Effector memory CD8-positive, alpha-beta T cell (primary cell): ENCODE measurements around the gene BSN.

Experiments used
- ATAC-seq: fragments of 150-1000 bp; cut with Tn5 transposase; replicated peaks from 2 replicates; pipeline ENCODE4 v1.10.0; 2021; ENCODE audit warnings: mild to moderate bottlenecking, moderate library complexity
- DNase-seq, 3 experiments: peaks; one replicate each; pipeline ENCODE4 v3.0.0; 2021
- H3K27ac Mint-ChIP-seq, 2 donors: one replicate each; pipeline ENCODE4 v1.8.0; 2022; ENCODE audit warnings: mild to moderate bottlenecking in 2 of 2, mixed read lengths in 2 of 2, moderate library complexity in 2 of 2
- H3K27me3 Mint-ChIP-seq, 2 donors: one replicate each; pipeline ENCODE4 v1.8.0; 2022; ENCODE audit warnings: mixed read lengths in 2 of 2
- H3K36me3 Mint-ChIP-seq: one replicate; pipeline ENCODE4 v1.8.0; 2022; ENCODE audit warnings: mild to moderate bottlenecking, moderate library complexity, mixed read lengths; ENCODE audit not compliant: insufficient read depth
- H3K4me1 Mint-ChIP-seq, 2 donors: one replicate each; pipeline ENCODE4 v1.8.0; 2022; ENCODE audit warnings: low read depth in 2 of 2, mixed read lengths in 2 of 2
- H3K4me3 Mint-ChIP-seq, 2 donors: one replicate each; pipeline ENCODE4 v1.8.0; 2022; ENCODE audit warnings: mild to moderate bottlenecking in 2 of 2, mixed read lengths in 2 of 2, moderate library complexity in 2 of 2
- H3K9me3 Mint-ChIP-seq, 2 donors: one replicate each; pipeline ENCODE4 v1.8.0; 2022; ENCODE audit warnings: mixed read lengths in 2 of 2

BSN gene

GRCh38 chr3:49523756-49524747 lies 30.2 kb upstream of the BSN start:
- no peak for DNase-seq
- no peak for ATAC-seq
- Mint-ChIP-seq H3K4me3 (no peak overlapping the region), H3K9me3 (no peaks in the 10 kb centered on the region), H3K36me3 (peaks cover 10% of the 10 kb centered on the region), H3K27me3 (no peaks in the 10 kb centered on the region), H3K4me1 (peaks cover 10 to 16% of the 10 kb centered on the region in 2 donors), H3K27ac (peak overlapping the region; percentile 44 to 54)

- Mint-ChIP-seq H3K27ac (peak overlapping the region; percentile 6 to 32), H3K4me3 (no peak overlapping the region), H3K9me3 (no peaks in the 10 kb centered on the region), H3K4me1 (peaks cover 3% of the 10 kb centered on the region in 2 donors), H3K27me3 (no peaks in the 10 kb centered on the region), H3K36me3 (peaks cover 38% of the 10 kb centered on the region)
- ATAC-seq (no peak), DNase-seq (no peak)
Observed at GRCh38 chr3:49529567-49529966, 24.7 kb upstream of the BSN start.

- Mint-ChIP-seq H3K9me3 (no peaks in the 10 kb centered on the region), H3K27ac (peak overlapping the region in 1 of 2 donors; percentile 6), H3K27me3 (no peaks in the 10 kb centered on the region), H3K4me1 (peaks cover 2 to 3% of the 10 kb centered on the region in 2 donors), H3K4me3 (no peak overlapping the region), H3K36me3 (peaks cover 38% of the 10 kb centered on the region)
- ATAC-seq (no peak), DNase-seq (no peak)
Observed at GRCh38 chr3:49530231-49530630, 24.0 kb upstream of the BSN start.

GRCh38 chr3:49530701-49531100 lies 23.6 kb upstream of the BSN start:
- Mint-ChIP-seq H3K27me3 (no peaks in the 10 kb centered on the region), H3K27ac (no peak overlapping the region), H3K9me3 (no peaks in the 10 kb centered on the region), H3K4me1 (peaks cover 1 to 3% of the 10 kb centered on the region in 2 donors), H3K4me3 (no peak overlapping the region), H3K36me3 (peaks cover 36% of the 10 kb centered on the region)
- DNase-seq (no peak), ATAC-seq (no peak)

DNA sequence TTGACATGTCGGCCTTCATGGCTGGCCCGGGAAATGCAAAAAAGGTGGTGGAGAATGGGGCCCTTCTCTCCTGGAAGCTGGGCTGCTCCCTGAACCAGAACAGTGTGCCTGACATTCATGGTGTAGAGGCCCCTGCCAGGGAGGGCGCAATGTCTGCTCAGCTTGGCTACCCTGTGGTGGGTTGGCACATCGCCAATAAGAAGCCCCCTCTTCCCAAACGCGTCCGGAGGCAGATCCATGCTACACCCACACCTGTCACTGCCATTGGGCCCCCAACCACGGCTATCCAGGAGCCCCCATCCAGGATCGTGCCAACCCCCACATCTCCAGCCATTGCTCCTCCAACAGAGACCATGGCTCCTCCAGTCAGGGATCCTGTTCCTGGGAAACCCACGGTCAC lies 23.1 kb upstream of the BSN start:
- Mint-ChIP-seq H3K9me3 (no peaks in the 10 kb centered on the region), H3K27ac (no peak overlapping the region), H3K36me3 (peaks cover 36% of the 10 kb centered on the region), H3K27me3 (no peaks in the 10 kb centered on the region), H3K4me1 (peaks cover 1 to 3% of the 10 kb centered on the region in 2 donors), H3K4me3 (no peak overlapping the region)
- no peak for ATAC-seq
- no peak for DNase-seq

GRCh38 chr3:49531715-49532114 lies 22.6 kb upstream of the BSN start:
- no peak for DNase-seq
- no peak overlapping the region for H3K27ac Mint-ChIP-seq
- no peaks in the 10 kb centered on the region for H3K27me3 Mint-ChIP-seq
- peaks cover 1% of the 10 kb centered on the region in 2 donors for H3K4me1 Mint-ChIP-seq
- no peak overlapping the region for H3K4me3 Mint-ChIP-seq
- H3K9me3 Mint-ChIP-seq = no peaks in the 10 kb centered on the region
- H3K36me3 Mint-ChIP-seq = peaks cover 36% of the 10 kb centered on the region
- no peak for ATAC-seq

GRCh38 chr3:49533031-49533430 lies 21.2 kb upstream of the BSN start:
- H3K9me3 Mint-ChIP-seq = no peaks in the 10 kb centered on the region
- peaks cover 0 to 1% of the 10 kb centered on the region in 2 donors for H3K4me1 Mint-ChIP-seq
- no peak for ATAC-seq
- no peak for DNase-seq
- H3K36me3 Mint-ChIP-seq = peaks cover 36% of the 10 kb centered on the region
- H3K27me3 Mint-ChIP-seq = no peaks in the 10 kb centered on the region
- H3K27ac Mint-ChIP-seq = no peak overlapping the region
- no peak overlapping the region for H3K4me3 Mint-ChIP-seq

GRCh38 chr3:49533786-49534519 lies 20.3 kb upstream of the BSN start:
- H3K4me1 Mint-ChIP-seq = peaks cover 0 to 1% of the 10 kb centered on the region in 2 donors
- ATAC-seq (no peak), DNase-seq (no peak)
- H3K9me3 Mint-ChIP-seq = no peaks in the 10 kb centered on the region
- no peak overlapping the region for H3K27ac Mint-ChIP-seq
- no peaks in the 10 kb centered on the region for H3K27me3 Mint-ChIP-seq
- no peak overlapping the region for H3K4me3 Mint-ChIP-seq
- peaks cover 33% of the 10 kb centered on the region for H3K36me3 Mint-ChIP-seq

- no peaks in the 10 kb centered on the region for H3K9me3 Mint-ChIP-seq
- ATAC-seq (no peak), DNase-seq (no peak)
- H3K4me3 Mint-ChIP-seq = no peak overlapping the region
- no peak overlapping the region for H3K27ac Mint-ChIP-seq
- peaks cover 3 to 5% of the 10 kb centered on the region in 2 donors for H3K4me1 Mint-ChIP-seq
- H3K27me3 Mint-ChIP-seq = no peaks in the 10 kb centered on the region
- peaks cover 25% of the 10 kb centered on the region for H3K36me3 Mint-ChIP-seq
Observed at GRCh38 chr3:49534581-49535441, 19.5 kb upstream of the BSN start.

DNA sequence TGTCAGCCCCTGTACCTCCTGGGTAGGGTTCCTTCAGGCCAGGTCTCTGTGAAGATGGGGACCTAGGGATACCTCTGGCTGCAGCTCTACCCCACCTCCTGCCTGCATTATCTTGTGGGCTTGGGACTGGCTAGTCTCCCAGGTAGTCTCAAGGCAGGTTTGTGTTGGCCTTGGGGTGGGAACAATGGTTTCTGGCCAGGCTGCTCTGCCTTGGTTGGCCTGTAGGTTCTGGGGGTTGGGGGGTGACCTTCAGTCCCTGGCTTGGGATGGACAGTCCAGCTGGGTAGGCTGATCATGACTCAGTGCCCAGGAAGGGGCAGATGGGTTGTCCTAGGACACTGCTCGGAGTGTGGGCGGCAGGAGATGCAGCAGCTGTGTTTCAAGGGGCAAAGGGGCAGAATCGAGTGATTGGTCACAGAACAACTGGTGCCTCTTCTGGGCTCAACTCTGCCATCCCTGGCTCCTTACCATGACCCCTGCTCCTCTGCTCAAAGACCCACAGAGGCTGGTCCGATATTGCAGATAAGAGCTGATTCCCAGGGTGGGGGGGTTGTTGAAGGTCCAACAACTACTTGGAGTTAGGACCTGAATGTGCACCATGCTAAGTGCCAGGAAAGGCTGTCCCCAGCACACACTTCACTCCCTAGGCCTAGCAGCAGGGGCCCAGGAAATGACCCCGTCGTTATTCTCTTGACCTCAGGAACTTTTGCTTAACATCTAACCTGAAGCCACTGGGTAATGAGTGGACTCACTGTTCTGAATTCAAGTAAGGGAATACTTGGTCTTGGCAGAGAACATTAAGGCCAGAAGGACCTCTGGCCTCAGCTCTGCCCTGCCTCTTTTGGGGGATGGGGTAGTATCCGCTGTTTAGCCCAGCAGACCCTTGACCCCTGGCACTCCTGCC lies 18.1 kb upstream of the BSN start:
- no peaks in the 10 kb centered on the region for H3K27me3 Mint-ChIP-seq
- no peaks in the 10 kb centered on the region for H3K9me3 Mint-ChIP-seq
- H3K4me3 Mint-ChIP-seq = no peak overlapping the region
- H3K36me3 Mint-ChIP-seq = peaks cover 19% of the 10 kb centered on the region
- H3K4me1 Mint-ChIP-seq = peaks cover 3 to 9% of the 10 kb centered on the region in 2 donors
- ATAC-seq = no peak
- no peak for DNase-seq
- no peak overlapping the region for H3K27ac Mint-ChIP-seq

DNA sequence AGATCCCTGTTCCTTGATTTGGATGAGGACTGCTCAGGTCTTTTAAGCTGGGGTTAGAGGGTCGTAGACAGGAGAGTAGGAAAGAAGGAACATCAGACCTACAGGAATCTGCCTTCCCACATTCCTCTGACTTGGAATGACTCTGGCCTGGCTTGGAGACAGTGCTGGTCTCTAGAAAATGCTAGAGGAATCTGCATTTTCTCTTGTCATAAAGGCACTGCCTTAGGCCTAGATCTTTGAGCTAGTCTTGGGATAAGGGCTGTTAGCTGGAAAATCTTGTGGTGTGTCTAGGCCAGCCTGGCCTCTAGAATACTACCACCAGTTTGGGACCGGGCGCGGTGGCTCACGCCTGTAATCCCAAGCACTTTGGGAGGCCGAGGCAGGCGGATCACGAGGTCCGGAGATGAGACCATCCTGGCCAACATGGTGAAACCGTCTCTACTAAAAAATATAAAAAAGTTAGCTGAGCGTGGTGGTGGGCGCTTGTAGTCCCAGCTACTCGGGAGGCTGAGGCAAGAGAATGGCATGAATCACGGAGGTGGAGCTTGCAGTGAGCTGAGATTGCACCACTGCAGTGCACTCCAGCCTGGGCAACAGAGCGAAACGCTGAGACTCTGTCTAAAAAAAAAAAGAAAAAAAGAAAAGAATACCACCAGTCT lies 17.3 kb upstream of the BSN start:
- Mint-ChIP-seq H3K27me3 (no peaks in the 10 kb centered on the region), H3K9me3 (no peaks in the 10 kb centered on the region), H3K36me3 (peaks cover 15% of the 10 kb centered on the region), H3K4me3 (no peak overlapping the region), H3K27ac (no peak overlapping the region), H3K4me1 (peaks cover 3 to 9% of the 10 kb centered on the region in 2 donors)
- no peak for ATAC-seq
- DNase-seq = no peak
